ENCODE data around the gene MAN2B2. TPM values are rescaled to one million over a fixed set of nuclear protein-coding genes. Genes with fewer than 3 reads are reported as not detected.

Gene MAN2B2
- total RNA-seq, 2 donors from 2014 or later, result 22.4 to 28.3 TPM

GRCh38 chr4:6538111-6538510, 36.9 kb upstream of the MAN2B2 start:
- WGBS, 2 donors, result 77 to 83% methylated on average over 15 of the region's 15 CpGs
- intact Hi-C loops (cut with DNase I), result no loop called here
- Histone ChIP-seq H3K27me3 (peaks cover 0 to 10% of the 10 kb centered on the region in 2 donors), H3K4me3 (no peak overlapping the region), H3K36me3 (replicated peaks in 1 of 2; ENCODE audit: insufficient read depth in 1 of 2, low read depth in 2 of 2) (no peaks in the 10 kb centered on the region), H3K4me1 (no peaks in the 10 kb centered on the region), H3K27ac (no peak overlapping the region), H3K9me3 (peaks cover 0 to 9% (median 0%) of the 10 kb centered on the region in 3 donors)
- ATAC-seq (no peak), DNase-seq (no peak)
- TF ChIP-seq POLR2A (IDR thresholded peaks at IDR 0.05) (no peak), CTCF (IDR thresholded peaks at IDR 0.05) (no peak)

GRCh38 chr4:6538575-6538974, 36.4 kb upstream of the MAN2B2 start:
- no peak for ATAC-seq
- Histone ChIP-seq H3K27ac (no peak overlapping the region), H3K27me3 (peaks cover 0 to 10% of the 10 kb centered on the region in 2 donors), H3K36me3 (replicated peaks in 1 of 2; ENCODE audit: insufficient read depth in 1 of 2, low read depth in 2 of 2) (no peaks in the 10 kb centered on the region), H3K4me3 (no peak overlapping the region), H3K4me1 (no peaks in the 10 kb centered on the region), H3K9me3 (peaks cover 0 to 9% (median 0%) of the 10 kb centered on the region in 3 donors)
- no peak for TF ChIP-seq POLR2A (IDR thresholded peaks at IDR 0.05)
- no peak for TF ChIP-seq CTCF (IDR thresholded peaks at IDR 0.05)
- WGBS, 2 donors, result 18 to 24% methylated on average over 16 to 22 of the region's 22 CpGs
- intact Hi-C loops (cut with DNase I), result no loop called here
- DNase-seq, result peak in 2 of 4 donors; percentile 7 to 20

- peaks cover 0 to 10% of the 10 kb centered on the region in 2 donors for H3K27me3 ChIP-seq
- H3K4me1 ChIP-seq, result no peaks in the 10 kb centered on the region
- no peak for DNase-seq
- no peak overlapping the region for H3K27ac ChIP-seq
- intact Hi-C loops (cut with DNase I), result no loop called here
- WGBS, 2 donors, result 42 to 43% methylated on average over 13 of the region's 13 CpGs
- H3K36me3 ChIP-seq (replicated peaks in 1 of 2; ENCODE audit: insufficient read depth in 1 of 2, low read depth in 2 of 2), result no peaks in the 10 kb centered on the region
- H3K4me3 ChIP-seq, result no peak overlapping the region
- ATAC-seq, result no peak
- peaks cover 0 to 9% (median 0%) of the 10 kb centered on the region in 3 donors for H3K9me3 ChIP-seq
- no peak for TF ChIP-seq POLR2A (IDR thresholded peaks at IDR 0.05)
- no peak for TF ChIP-seq CTCF (IDR thresholded peaks at IDR 0.05)
Measured at GRCh38 chr4:6539009-6539764, 35.8 kb upstream of the MAN2B2 start.

- no peak for TF ChIP-seq POLR2A (IDR thresholded peaks at IDR 0.05)
- no peak for TF ChIP-seq CTCF (IDR thresholded peaks at IDR 0.05)
- Histone ChIP-seq H3K27me3 (peaks cover 0 to 10% of the 10 kb centered on the region in 2 donors), H3K4me1 (no peaks in the 10 kb centered on the region), H3K36me3 (replicated peaks in 1 of 2; ENCODE audit: insufficient read depth in 1 of 2, low read depth in 2 of 2) (no peaks in the 10 kb centered on the region), H3K4me3 (no peak overlapping the region), H3K27ac (no peak overlapping the region), H3K9me3 (peaks cover 0 to 9% (median 0%) of the 10 kb centered on the region in 3 donors)
- intact Hi-C loops (cut with DNase I), result no loop called here
- DNase-seq (no peak), ATAC-seq (no peak)
Measured at GRCh38 chr4:6540879-6541278, 34.1 kb upstream of the MAN2B2 start.

GRCh38 chr4:6541789-6542188, 33.2 kb upstream of the MAN2B2 start:
- no peak overlapping the region for H3K4me3 ChIP-seq
- H3K27me3 ChIP-seq, result peaks cover 0 to 10% of the 10 kb centered on the region in 2 donors
- ATAC-seq (no peak), DNase-seq (no peak)
- no peaks in the 10 kb centered on the region for H3K4me1 ChIP-seq
- intact Hi-C loops (cut with DNase I), result no loop called here
- H3K9me3 ChIP-seq, result peaks cover 0 to 9% (median 0%) of the 10 kb centered on the region in 3 donors
- H3K27ac ChIP-seq, result no peak overlapping the region
- no peaks in the 10 kb centered on the region for H3K36me3 ChIP-seq (replicated peaks in 1 of 2; ENCODE audit: insufficient read depth in 1 of 2, low read depth in 2 of 2)
- 51 to 58% methylated on average over 6 of the region's 6 CpGs for WGBS, 2 donors
- TF ChIP-seq CTCF (IDR thresholded peaks at IDR 0.05) (no peak), POLR2A (IDR thresholded peaks at IDR 0.05) (no peak)
